CD4-positive, alpha-beta T cell treated with Interleukin-1 beta for 1 hour (primary cell): ENCODE data around the gene KRT13.
A peak's percentile ranks its signal among the peaks of the same experiment; 100 is the strongest.
"Not testable (repeated sequence)": the region's sequence is repeated elsewhere in the genome, so short reads cannot be mapped to it uniquely, and the experiment has no call there.

ENCODE experiments used
- DNase-seq, 2 donors: peaks; one replicate each; pipeline ENCODE4 v3.0.0-alpha.2; 2020 to 2022

The KRT13 gene

DNA sequence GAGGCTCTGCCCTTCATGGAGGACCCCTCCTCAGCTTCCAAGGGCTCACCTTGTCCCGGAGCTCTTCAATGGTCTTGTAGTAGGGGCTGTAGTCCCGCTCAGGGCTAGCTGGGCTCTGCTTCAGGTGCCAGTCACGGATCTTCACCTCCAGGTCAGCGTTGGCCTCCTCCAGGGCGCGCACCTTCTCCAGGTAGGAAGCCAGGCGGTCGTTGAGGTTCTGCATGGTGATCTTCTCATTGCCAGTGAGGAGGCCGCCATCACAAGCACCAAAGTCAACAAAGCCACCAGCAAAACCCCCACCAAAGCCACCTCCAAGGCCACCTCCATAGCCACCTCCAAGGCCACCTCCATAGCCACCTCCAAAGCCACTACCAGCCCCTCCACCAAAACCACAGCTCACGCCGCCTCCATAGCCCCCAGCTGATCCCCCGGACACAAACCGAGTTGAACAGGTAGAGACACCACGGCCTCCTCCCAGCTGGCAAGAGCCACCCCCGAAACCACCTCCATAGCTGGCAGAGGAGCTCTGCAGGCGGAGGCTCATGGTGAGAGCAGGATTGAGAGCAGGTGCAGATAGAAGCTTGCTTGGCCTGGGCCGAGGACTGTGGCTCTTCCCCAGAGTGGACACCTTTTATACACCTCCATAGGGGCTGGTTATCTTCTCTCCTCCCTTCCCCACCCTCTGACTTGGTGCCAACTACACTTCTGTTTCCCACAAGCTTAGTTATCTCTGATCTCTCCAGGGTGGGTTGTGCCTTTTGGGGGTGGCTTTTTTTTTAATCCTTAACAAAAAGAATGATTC, at the start of gene KRT13:
TSS of gene KRT13 (minus strand) at position 606 of the 802 bp plus-strand sequence. CDS start at position 544, 62 bp downstream.
- DNase-seq: no peak

- no peak for DNase-seq
Observed at GRCh38 chr17:41553987-41554680, 48.7 kb upstream of the KRT13 start.

DNA sequence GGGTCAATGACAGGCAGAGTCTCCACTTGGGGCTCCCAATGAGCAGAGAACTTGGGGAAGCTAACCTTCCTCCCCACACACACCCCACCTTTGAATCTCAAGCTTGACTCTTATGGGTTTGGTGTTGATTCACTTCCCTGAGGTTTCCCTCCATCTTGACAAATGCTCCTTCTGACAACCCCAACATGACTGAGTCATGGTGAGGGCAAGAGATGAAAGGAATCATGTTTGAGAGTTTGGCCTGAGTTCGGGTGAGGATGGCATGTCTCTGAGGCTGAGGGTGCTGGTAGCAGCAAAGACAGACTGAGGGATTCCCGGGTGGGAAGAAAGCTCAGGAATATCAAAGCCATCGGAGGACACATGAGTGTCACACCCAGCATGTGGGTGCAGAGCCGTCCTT, 47.8 kb upstream of the KRT13 start:
- no peak for DNase-seq

GRCh38 chr17:41552455-41552854, 47.0 kb upstream of the KRT13 start:
- no peak for DNase-seq

DNA sequence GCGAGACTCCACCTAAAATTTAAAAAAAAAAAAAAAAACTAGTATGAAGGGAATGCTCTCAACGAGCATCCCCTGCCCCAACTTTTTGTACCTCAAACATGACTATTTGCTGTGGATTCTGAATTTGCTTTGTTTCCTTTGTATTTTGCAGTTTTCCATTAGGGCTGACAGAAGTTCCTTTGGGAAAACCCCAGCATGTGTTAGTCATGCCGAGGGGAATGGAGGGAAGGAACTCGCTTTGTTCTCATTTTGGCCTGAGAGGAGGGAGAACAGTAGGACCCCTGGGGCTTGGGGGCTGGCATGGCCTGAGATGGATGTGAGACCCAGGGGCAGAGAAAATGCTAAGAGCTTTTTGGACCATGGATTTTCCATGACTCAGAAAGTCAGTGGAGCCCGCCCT, 46.0 kb upstream of the KRT13 start:
- DNase-seq: no peak

GRCh38 chr17:41549596-41550039, 44.2 kb upstream of the KRT13 start:
- no peak for DNase-seq

DNA sequence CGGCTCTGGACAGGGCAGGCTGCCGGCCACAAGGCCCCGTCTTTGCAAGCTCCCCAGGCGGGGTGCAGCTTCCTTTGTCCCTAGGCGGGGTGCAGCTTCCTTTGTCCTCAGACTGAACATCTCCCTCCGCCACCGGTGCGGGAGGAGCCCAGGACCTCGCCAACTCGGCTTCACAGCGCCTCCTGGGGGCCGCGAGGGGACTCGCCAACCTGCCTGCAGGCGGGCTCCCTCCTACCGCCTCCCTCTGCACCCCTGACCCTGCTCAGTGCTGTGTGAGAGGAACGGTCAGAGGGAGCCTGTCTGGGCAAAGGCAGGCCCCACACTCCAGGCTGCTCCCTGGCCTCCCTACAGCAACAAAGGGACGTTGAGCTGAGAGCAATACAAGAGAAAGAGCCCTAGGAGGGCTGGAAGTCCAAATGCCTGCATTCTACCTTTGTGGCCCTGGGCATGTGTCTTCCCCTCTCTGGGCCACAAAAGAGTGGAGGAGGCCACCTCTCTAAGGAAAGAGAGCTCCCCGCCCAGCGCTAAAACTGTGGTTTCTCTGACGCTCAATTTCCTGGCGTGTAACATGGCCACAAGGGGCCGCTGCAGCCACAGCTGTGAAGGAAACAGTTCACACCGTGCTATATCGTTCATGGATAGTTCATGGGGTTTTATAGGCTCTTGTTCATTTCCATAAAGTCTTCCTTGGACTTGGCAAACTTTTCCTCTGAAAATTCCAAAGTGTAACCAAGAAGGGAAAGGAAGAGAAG, 43.6 kb upstream of the KRT13 start:
- DNase-seq: peak; percentile 80 to 85

GRCh38 chr17:41547921-41548843, 42.8 kb upstream of the KRT13 start:
- peak in 1 of 2 donors; percentile 33 for DNase-seq

GRCh38 chr17:41547378-41547841, 42.0 kb upstream of the KRT13 start:
- DNase-seq: no peak

DNA sequence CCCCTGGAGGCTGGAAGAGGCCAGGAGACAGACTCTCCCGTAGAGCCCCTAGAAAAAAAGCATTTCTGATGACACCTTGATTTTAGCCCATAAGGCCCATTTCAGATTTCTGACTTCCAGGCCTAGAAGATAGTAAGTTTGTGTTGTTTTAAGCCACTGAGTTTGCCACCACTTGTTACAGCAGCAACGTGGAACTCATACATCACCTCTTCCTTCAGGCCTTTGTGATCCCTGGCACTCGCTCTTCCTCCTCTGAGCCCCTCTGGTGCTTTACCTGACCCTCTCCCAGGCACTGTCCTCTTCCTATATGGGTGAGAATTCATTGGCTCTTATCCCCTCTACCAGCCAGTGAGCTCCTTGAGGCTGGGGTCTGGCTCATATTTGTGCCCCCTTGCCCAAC, 41.4 kb upstream of the KRT13 start:
- DNase-seq: no peak

GRCh38 chr17:41545829-41546410, 40.5 kb upstream of the KRT13 start:
- DNase-seq: no peak

DNA sequence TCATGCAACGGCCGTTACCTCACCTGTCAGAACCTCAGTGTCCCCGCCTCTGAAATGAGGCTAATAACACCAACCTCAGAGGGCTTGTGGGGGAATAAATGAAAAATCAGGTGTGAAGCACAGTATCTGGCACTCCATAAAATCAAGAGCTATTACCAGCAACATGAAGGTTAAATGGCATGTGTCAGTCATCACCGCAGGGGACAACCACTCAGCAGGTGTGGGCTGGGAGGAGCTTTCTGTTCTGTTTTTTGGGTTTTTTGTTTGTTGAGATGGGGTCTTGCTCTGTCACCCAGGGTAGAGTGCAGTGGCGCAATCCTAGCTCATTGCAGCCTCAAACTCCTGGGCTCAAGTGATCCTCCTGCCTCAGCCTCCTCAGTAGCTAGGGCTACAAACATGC, 39.5 kb upstream of the KRT13 start:
- no peak for DNase-seq

- DNase-seq: no peak
Observed at GRCh38 chr17:41544491-41544892, 39.1 kb upstream of the KRT13 start.

DNA sequence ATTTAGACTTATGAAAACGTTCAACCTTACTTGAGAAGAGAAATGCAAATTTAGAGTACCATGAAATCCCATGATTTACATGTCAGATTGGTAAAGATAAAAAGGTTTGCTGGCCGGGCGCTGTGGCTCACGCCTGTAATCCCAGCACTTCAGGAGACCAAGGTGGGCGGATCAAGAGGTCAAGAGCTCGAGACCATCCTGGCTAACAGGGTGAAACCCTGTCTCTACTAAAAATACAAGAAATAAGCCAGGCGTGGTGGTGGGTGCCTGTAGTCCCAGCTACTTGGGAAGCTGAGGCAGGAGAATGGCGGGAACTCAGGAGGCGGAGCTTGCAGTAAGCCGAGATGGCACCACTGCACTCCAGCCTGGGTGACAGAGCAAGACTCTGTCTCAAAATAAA, 37.4 kb upstream of the KRT13 start:
- not testable (repeated sequence) for DNase-seq

- DNase-seq: no peak
Observed at GRCh38 chr17:41542357-41542756, 36.9 kb upstream of the KRT13 start.

DNA sequence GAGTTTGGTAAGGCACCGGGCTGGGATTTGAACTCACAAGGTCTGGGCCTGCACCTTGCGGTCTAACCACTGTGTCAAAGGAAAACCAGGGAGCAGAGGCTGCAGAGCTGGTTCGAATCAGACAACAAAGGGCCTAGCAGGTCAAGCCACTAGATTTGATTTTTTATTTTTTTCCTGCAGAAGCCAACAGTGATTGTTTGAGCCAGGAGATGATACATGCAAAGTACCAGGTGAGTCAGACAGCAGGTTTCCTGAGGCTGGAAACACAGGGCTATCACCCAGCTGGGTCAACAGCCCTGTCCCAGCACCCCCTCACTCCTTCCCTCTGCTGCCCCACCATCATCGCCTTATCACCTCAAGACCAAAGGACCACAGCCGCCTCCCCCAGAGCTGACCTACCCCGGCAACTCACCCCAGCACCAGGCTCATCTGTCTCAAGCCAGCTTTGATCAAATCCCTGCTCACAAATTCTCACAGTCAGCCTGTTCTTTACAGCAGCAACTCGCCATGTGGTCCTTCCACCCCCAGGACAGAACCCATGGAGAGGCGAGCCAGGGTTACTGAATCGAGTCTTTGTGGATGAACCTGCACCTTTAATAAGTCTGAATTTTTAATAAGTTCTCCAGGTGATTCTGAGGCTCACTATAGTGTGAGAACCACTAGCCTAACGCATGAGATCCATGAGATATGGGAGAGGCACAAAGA, 35.7 kb upstream of the KRT13 start:
- DNase-seq: no peak

GRCh38 chr17:41539979-41540701, 34.7 kb upstream of the KRT13 start:
- DNase-seq: no peak

GRCh38 chr17:41539071-41539492, 33.7 kb upstream of the KRT13 start:
- no peak for DNase-seq

GRCh38 chr17:41538565-41538991, 33.2 kb upstream of the KRT13 start:
- no peak for DNase-seq

DNA sequence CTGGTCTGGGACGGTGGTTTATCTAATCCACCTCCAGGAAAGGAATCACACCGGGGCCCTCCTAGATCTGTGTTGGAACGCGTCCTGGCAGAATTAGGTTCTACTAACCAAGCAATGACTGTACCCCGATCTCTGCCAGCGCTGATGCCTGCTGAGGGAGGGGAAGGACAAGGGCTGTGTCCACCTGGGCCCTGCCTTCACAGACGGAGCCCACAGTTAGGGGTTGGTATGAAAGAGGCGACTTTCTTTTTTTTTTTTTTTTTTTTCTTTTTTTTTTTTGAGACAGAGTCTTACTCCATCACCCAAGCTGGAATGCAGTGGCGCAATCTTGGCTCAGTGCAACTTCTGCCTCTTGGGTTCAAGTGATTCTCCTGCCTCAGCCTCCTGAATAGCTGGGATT, 32.6 kb upstream of the KRT13 start:
- DNase-seq: no peak

GRCh38 chr17:41537614-41537954, 32.2 kb upstream of the KRT13 start:
- DNase-seq: no peak
